SU-DHL-6 (cell line): ENCODE results near the gene RRP12.

ENCODE experiments used
- H2AFZ ChIP-seq: fragments of 200-600 bp; sonication (generic); 2 replicates; pipeline ENCODE4 v1.6.1; 2014; ENCODE audit warnings: low read depth, mild to moderate bottlenecking, moderate library complexity, mixed read lengths, antibody characterized with exemption, low read length; ENCODE audit not compliant: severe bottlenecking
- H3F3A ChIP-seq: fragments of 200-600 bp; shearing (Covaris generic); 2 replicates; pipeline ENCODE4 v1.6.0; 2016; ENCODE audit warnings: antibody characterized with exemption, mild to moderate bottlenecking; ENCODE audit not compliant: insufficient read depth
- H3K27ac ChIP-seq: fragments of 200-600 bp; sonication (generic); 2 replicates; pipeline ENCODE4 v1.5.1; 2016; ENCODE audit warnings: low read depth, mild to moderate bottlenecking, low read length, moderate library complexity, mixed read lengths
- H3K27me3 ChIP-seq: fragments of 200-600 bp; sonication (generic), shearing (Covaris generic); 2 replicates; pipeline ENCODE4 v1.6.0; 2014; ENCODE audit warnings: mild to moderate bottlenecking, low read length
- H3K36me3 ChIP-seq: fragments of 200-600 bp; sonication (generic); 2 replicates; pipeline ENCODE4 v1.6.1; 2014; ENCODE audit warnings: mild to moderate bottlenecking, low read length, mixed read lengths
- H3K4me2 ChIP-seq: fragments of 300-600, 200-600 bp; shearing (Covaris generic), sonication (generic); 2 replicates; pipeline ENCODE4 v1.6.0; 2014; ENCODE audit warnings: low read length, low read depth, mild to moderate bottlenecking; ENCODE audit not compliant: poor library complexity, severe bottlenecking
- H3K4me3 ChIP-seq: fragments of 200-600 bp; sonication (generic); 2 replicates; pipeline ENCODE4 v1.5.1; 2014; ENCODE audit warnings: antibody characterized with exemption, low read length, mild to moderate bottlenecking, mixed read lengths; ENCODE audit not compliant: insufficient read depth, poor library complexity, severe bottlenecking
- H3K79me2 ChIP-seq: fragments of 200-600 bp; sonication (generic); 2 replicates; pipeline ENCODE4 v1.6.1; 2014; ENCODE audit warnings: mild to moderate bottlenecking, low read length, moderate library complexity; ENCODE audit not compliant: insufficient read depth
- H3K9ac ChIP-seq: fragments of 200-600 bp; sonication (generic); 2 replicates; pipeline ENCODE4 v1.7.0; 2014; ENCODE audit warnings: mild to moderate bottlenecking, low read length
- H3K9me2 ChIP-seq: fragments of 200-600 bp; sonication (generic); replicated peaks from 2 replicates; pipeline ENCODE4 v1.6.1; 2014; ENCODE audit warnings: low read length; ENCODE audit not compliant: insufficient read depth
- H3K9me3 ChIP-seq: fragments of 200-600 bp; sonication (generic); 2 replicates; pipeline ENCODE4 v1.6.1; 2014; ENCODE audit warnings: low read length, mixed read lengths; ENCODE audit not compliant: insufficient read depth
- H4K20me1 ChIP-seq: fragments of 200-600 bp; sonication (generic); 2 replicates; pipeline ENCODE4 v1.6.1; 2014; ENCODE audit warnings: low read depth, mild to moderate bottlenecking, antibody characterized with exemption, low read length, moderate library complexity, mixed read lengths
- CTCF ChIP-seq: fragments of 200-600 bp; sonication (generic); IDR thresholded peaks from one replicate; pipeline ENCODE4 v1.5.1; 2017; ENCODE audit warnings: antibody characterized with exemption, mild to moderate bottlenecking, low read length, moderate library complexity; ENCODE audit not compliant: insufficient read depth, poor library complexity, severe bottlenecking
- EZH2phosphoT487 ChIP-seq: fragments of 200-600 bp; sonication (generic), shearing (Covaris generic); conservative IDR thresholded peaks from 2 replicates; pipeline ENCODE4 v1.6.1; 2018; ENCODE audit warnings: mild to moderate bottlenecking, antibody characterized with exemption, low read length, moderate library complexity, mixed read lengths

Gene RRP12

GRCh38 chr10:97388152-97388551, 13.0 kb downstream of the RRP12 start:
- no peaks in the 10 kb centered on the region for H3K36me3 ChIP-seq
- H3K9me3 ChIP-seq = no peaks in the 10 kb centered on the region
- H3K9ac ChIP-seq = no peak overlapping the region

GRCh38 chr10:97385565-97385964, 15.6 kb downstream of the RRP12 start:
- Histone ChIP-seq H3K27ac (no peak overlapping the region), H3K4me2 (no peak overlapping the region), H3K4me3 (no peak overlapping the region), H3K79me2 (no peaks in the 10 kb centered on the region), H3K9ac (no peak overlapping the region), H3K36me3 (no peaks in the 10 kb centered on the region), H3K9me3 (no peaks in the 10 kb centered on the region), H3K9me2 (no peaks in the 10 kb centered on the region), H3K27me3 (no peaks in the 10 kb centered on the region), H4K20me1 (no peaks in the 10 kb centered on the region), H3F3A (no peaks in the 10 kb centered on the region), H2AFZ (no peak overlapping the region)
- TF ChIP-seq CTCF (no peak), EZH2phosphoT487 (no peak)

More at GRCh38 chr10:97388152-97388551, 13.0 kb downstream of the RRP12 start:
- H3K79me2 ChIP-seq = no peaks in the 10 kb centered on the region
- no peak overlapping the region for H3K4me3 ChIP-seq
- no peak overlapping the region for H3K27ac ChIP-seq
- H3K9me2 ChIP-seq = no peaks in the 10 kb centered on the region
- H2AFZ ChIP-seq = no peak overlapping the region
- TF ChIP-seq CTCF (no peak), EZH2phosphoT487 (no peak)
- H4K20me1 ChIP-seq = no peaks in the 10 kb centered on the region
- H3K4me2 ChIP-seq = no peak overlapping the region
- H3K27me3 ChIP-seq = no peaks in the 10 kb centered on the region
- no peaks in the 10 kb centered on the region for H3F3A ChIP-seq

GRCh38 chr10:97384641-97385040, 16.5 kb downstream of the RRP12 start:
- Histone ChIP-seq H3K9ac (no peak overlapping the region), H3K36me3 (no peaks in the 10 kb centered on the region)

More at GRCh38 chr10:97384641-97385040, 16.5 kb downstream of the RRP12 start:
- Histone ChIP-seq H3K27me3 (no peaks in the 10 kb centered on the region), H3K4me3 (no peak overlapping the region), H3K9me2 (no peaks in the 10 kb centered on the region), H3F3A (no peaks in the 10 kb centered on the region), H3K27ac (no peak overlapping the region), H4K20me1 (no peaks in the 10 kb centered on the region), H3K4me2 (no peak overlapping the region), H3K79me2 (no peaks in the 10 kb centered on the region), H2AFZ (no peak overlapping the region), H3K9me3 (no peaks in the 10 kb centered on the region)
- TF ChIP-seq CTCF (no peak), EZH2phosphoT487 (no peak)
